Fibroblast of lung (primary cell): ENCODE measurements around the gene PLA2G2A. TPM values are rescaled to one million over a fixed set of nuclear protein-coding genes. Genes with fewer than 3 reads are reported as not detected.

Experiments used
- DNase-seq, 2 donors: peaks; one replicate each; pipeline versions ENCODE4 v3.0.0 to v3.0.0-alpha.2; 2010; ENCODE audit warnings: low read depth in 2 of 2
- H2AFZ ChIP-seq: 2 replicates; pipeline ENCODE4 v1.5.1; 2012; ENCODE audit warnings: low read length, control low read depth, inconsistent platforms
- H3K27ac ChIP-seq: 2 replicates; pipeline ENCODE4 v1.5.1; 2011; ENCODE audit warnings: low read length, control low read depth; ENCODE audit not compliant: insufficient read depth
- H3K27me3 ChIP-seq: 2 replicates; pipeline ENCODE4 v1.5.1; 2011; ENCODE audit warnings: mild to moderate bottlenecking, low read length; ENCODE audit not compliant: control insufficient read depth, insufficient read depth
- H3K36me3 ChIP-seq: 2 replicates; pipeline ENCODE4 v1.5.1; 2011; ENCODE audit warnings: low read length; ENCODE audit not compliant: control insufficient read depth, insufficient read depth
- H3K4me1 ChIP-seq: 2 replicates; pipeline ENCODE4 v1.5.1; 2011; ENCODE audit warnings: low read length; ENCODE audit not compliant: control insufficient read depth, insufficient read depth; ENCODE audit errors: extremely low read depth
- H3K4me2 ChIP-seq: 2 replicates; pipeline ENCODE4 v1.5.1; 2011; ENCODE audit warnings: low read length, control low read depth; ENCODE audit not compliant: insufficient read depth; ENCODE audit errors: extremely low read depth
- H3K4me3 ChIP-seq, 4 experiments: fragments of 200-600 bp in 1 of 4; sonication (generic) in 1 of 4; replicated peaks in 1 of 4; 2 replicates each; pipeline ENCODE4 v1.5.1; 2011 to 2016; ENCODE audit warnings: low read length in 4 of 4, low read depth in 3 of 4, mild to moderate bottlenecking in 3 of 4, control low read depth in 2 of 4, inconsistent platforms in 1 of 4, mixed read lengths in 1 of 4; ENCODE audit not compliant: insufficient read depth in 1 of 4; ENCODE audit errors: control extremely low read depth in 1 of 4
- H3K79me2 ChIP-seq: 2 replicates; pipeline ENCODE4 v1.5.1; 2012; ENCODE audit warnings: mild to moderate bottlenecking, low read length, inconsistent platforms; ENCODE audit not compliant: control insufficient read depth, insufficient read depth
- H3K9ac ChIP-seq: 2 replicates; pipeline ENCODE4 v1.5.1; 2011; ENCODE audit warnings: mild to moderate bottlenecking, low read length, control low read depth; ENCODE audit not compliant: insufficient read depth
- H3K9me3 ChIP-seq: 2 replicates; pipeline ENCODE4 v1.5.1; 2012; ENCODE audit warnings: low read depth, low read length; ENCODE audit not compliant: control insufficient read depth, insufficient read depth
- H4K20me1 ChIP-seq: 2 replicates; pipeline ENCODE4 v1.5.1; 2011; ENCODE audit warnings: low read length; ENCODE audit not compliant: control insufficient read depth, insufficient read depth; ENCODE audit errors: extremely low read depth
- CTCF ChIP-seq, 2 donors: IDR thresholded peaks in 1 of 2; conservative IDR thresholded peaks in 1 of 2; 1 replicate in 1 of 2; 2 replicates in 1 of 2; pipeline ENCODE4 v1.5.1; 2011 to 2012; ENCODE audit warnings: low read length in 2 of 2, control low read depth in 1 of 2, inconsistent platforms in 1 of 2, low read depth in 1 of 2, mild to moderate bottlenecking in 1 of 2
- EZH2 ChIP-seq: IDR thresholded peaks from 2 replicates; pipeline ENCODE4 v1.5.1; 2012; ENCODE audit warnings: low read length, control low read depth, mild to moderate bottlenecking; ENCODE audit errors: missing control alignments
- polyA plus RNA-seq, 2 donors: library from polyadenylated mRNA; depleted of rRNA in 1 of 2; stranded (reverse) in 1 of 2; unstranded in 1 of 2; fragments of >200 nt; gene quantifications; 2 replicates each; pipeline ENCODE4 v1.2.1, GENCODE V29; 2011 to 2012; ENCODE audit warnings: missing spikeins in 1 of 2
- total RNA-seq: library from RNA; depleted of rRNA; stranded (reverse); fragments of >200 nt; gene quantifications from 2 replicates; pipeline ENCODE4 v1.2.1, GENCODE V29; 2014

Gene PLA2G2A
- total and polyA plus RNA-seq, 2 donors (not counting 1 experiment from before 2014, with no cell fraction given), result not detected

GRCh38 chr1:19960591-19960990 lies 18.8 kb downstream of the PLA2G2A start:
- H3K36me3 ChIP-seq, result no peaks in the 10 kb centered on the region
- no peak for DNase-seq
- H3K27me3 ChIP-seq, result peaks cover 19% of the 10 kb centered on the region
- no peak overlapping the region for H3K4me3 ChIP-seq
- H3K9ac ChIP-seq, result no peak overlapping the region
- no peaks in the 10 kb centered on the region for H3K4me1 ChIP-seq
- no peaks in the 10 kb centered on the region for H3K9me3 ChIP-seq
- H2AFZ ChIP-seq, result no peak overlapping the region
- no peaks in the 10 kb centered on the region for H3K79me2 ChIP-seq
- no peaks in the 10 kb centered on the region for H4K20me1 ChIP-seq
- H3K27ac ChIP-seq, result no peak overlapping the region
- TF ChIP-seq CTCF (conservative IDR thresholded peaks at IDR 0.05 in 1 of 2, IDR thresholded peaks at IDR 0.05 in 1 of 2; ENCODE audit: low read depth in 1 of 2, low read length in 2 of 2) (no peak), EZH2 (no peak)
- H3K4me2 ChIP-seq, result no peak overlapping the region

DNA sequence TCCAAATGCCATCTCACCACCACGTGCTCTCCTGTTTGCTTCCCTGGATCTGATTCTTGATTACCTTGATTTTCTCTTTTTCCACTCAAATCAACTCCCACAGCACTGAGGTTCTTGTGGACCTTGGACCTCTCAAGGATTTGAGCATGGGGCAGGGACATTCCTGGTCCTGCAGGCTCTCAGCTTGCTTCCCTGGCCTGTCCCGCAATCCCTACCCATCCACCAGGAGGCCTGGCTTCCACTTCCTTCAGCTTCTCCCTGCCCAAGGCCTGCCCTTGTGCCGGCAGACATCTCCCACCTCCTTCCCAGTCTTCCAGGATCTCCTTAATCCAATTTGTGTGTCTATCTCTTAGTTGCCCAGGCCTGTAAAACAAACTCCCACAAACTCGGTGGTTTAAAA lies 21.6 kb downstream of the PLA2G2A start:
- no peaks in the 10 kb centered on the region for H3K4me1 ChIP-seq
- H3K27me3 ChIP-seq, result peaks cover 16% of the 10 kb centered on the region
- no peak for DNase-seq

GRCh38 chr1:19955534-19956170 lies 23.8 kb downstream of the PLA2G2A start:
- Histone ChIP-seq H3K4me2 (no peak overlapping the region), H2AFZ (no peak overlapping the region), H3K9ac (no peak overlapping the region), H3K79me2 (no peaks in the 10 kb centered on the region), H3K9me3 (no peaks in the 10 kb centered on the region), H3K4me1 (no peaks in the 10 kb centered on the region), H3K4me3 (no peak overlapping the region), H3K36me3 (no peaks in the 10 kb centered on the region), H4K20me1 (no peaks in the 10 kb centered on the region), H3K27ac (no peak overlapping the region), H3K27me3 (peaks cover 16% of the 10 kb centered on the region)
- no peak for DNase-seq
- TF ChIP-seq EZH2, result no peak
- no peak for TF ChIP-seq CTCF (conservative IDR thresholded peaks at IDR 0.05 in 1 of 2, IDR thresholded peaks at IDR 0.05 in 1 of 2; ENCODE audit: low read depth in 1 of 2, low read length in 2 of 2)

More for the DNA sequence above, 21.6 kb downstream of the PLA2G2A start:
- Histone ChIP-seq H3K4me2 (no peak overlapping the region), H3K9me3 (no peaks in the 10 kb centered on the region), H2AFZ (no peak overlapping the region), H3K9ac (no peak overlapping the region), H4K20me1 (no peaks in the 10 kb centered on the region), H3K27ac (no peak overlapping the region), H3K4me3 (no peak overlapping the region), H3K36me3 (no peaks in the 10 kb centered on the region), H3K79me2 (no peaks in the 10 kb centered on the region)
- TF ChIP-seq EZH2 (no peak), CTCF (conservative IDR thresholded peaks at IDR 0.05 in 1 of 2, IDR thresholded peaks at IDR 0.05 in 1 of 2; ENCODE audit: low read depth in 1 of 2, low read length in 2 of 2) (peak in 1 of 2 donors; percentile 4)
